Activated CD4-positive, alpha-beta T cell treated with anti-CD3 and anti-CD28 coated beads for 24 hours (primary cell): ENCODE data around the gene BACE1.
"Not testable (repeated sequence)": the region's sequence is repeated elsewhere in the genome, so short reads cannot be mapped to it uniquely, and the experiment has no call there.

Experiments used
- DNase-seq, 2 donors: peaks; one replicate each; pipeline ENCODE4 v3.0.0-alpha.2; 2020; ENCODE audit warnings: low read depth in 2 of 2

BACE1 gene

DNA sequence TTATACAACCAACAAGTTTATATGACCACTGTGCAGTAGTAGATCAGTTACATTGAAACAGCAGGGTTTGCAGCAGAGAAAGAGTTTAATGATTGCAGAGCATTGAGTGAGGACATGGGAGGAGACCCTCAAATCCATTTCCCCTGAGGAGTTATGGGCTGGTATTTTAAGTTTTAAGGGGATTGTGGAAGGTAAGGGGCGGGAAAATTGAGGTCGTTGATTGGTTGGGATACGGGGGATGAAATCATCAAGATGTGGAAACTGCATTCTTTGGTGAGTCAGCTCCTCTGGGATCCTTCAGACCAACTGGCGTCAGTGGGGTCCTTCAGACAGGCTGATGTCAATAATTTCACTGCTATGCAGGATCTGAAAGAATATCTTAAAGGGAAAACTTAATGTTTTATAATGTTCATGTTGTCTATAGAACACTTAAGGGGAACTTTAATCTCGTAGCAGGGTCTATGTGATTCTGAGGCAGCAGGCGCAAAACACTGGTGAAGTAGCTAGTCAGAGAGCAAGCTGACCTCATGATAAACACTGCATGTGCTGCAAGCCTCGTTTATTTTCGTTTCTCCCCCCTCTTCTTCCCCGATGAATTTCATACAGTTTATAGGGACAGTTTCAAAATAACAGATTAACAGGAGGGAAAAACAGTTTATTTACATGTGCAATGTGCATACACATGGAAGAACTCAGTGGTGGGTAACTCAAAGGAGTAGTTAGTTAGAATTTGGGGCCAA is 42.3 kb downstream of the BACE1 start:
- DNase-seq: no peak

DNA sequence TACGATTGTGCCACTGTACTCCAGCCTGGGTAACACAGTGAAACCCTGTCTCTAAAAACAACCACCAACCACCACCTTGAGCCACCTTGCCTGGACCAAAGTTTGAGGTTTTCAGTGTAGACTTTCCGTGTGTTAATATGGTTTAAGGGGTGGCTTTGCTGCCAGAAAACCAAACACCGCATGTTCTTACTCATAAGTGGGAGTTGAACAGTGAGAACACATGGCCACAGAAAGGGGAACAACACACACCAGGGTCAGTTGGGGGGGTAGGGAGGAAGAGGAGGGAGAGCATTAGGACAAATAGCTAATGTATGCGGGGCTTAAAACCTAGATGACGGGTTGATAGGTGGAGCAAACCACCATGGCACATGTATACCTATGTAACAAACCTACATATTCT is 43.9 kb downstream of the BACE1 start:
- DNase-seq: not testable (repeated sequence)

DNA sequence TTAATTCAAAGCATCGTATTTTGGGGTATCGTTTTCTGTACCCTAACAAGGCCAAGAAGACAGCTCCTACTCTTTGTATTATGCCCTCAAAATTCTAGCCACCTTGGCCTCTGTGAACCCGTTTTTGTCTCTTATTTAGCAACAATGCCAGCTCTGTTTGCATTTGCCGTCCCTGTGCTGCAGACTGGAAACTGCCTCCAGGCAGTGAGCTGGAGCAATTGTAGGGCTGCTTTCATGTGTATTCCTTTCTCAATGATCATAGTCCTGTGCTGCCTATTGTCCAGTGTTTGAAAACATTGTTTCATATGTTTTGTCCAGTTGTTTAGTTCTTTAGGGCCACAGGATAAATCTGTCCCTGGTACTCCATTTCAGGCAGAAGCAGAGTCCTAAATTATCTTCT is 44.8 kb downstream of the BACE1 start:
- no peak for DNase-seq

DNA sequence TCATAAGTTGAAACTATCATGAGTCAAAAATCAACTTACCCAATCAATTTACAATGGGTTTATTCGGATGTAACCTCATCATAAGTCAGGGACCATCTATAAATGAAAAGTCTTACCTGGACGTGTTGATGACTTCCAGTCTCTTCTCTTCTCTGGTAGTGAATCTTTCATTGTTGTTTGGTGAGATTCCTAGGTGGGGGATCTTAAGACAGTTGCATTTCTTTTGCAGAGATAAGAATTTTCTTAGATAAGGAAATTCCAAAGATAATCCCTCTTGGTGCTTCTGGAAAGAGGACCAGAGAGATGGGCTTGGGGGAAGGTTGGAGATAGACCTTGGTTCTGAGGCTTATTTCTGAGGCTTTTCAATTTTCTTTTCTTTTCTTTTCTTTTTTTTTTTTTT is 46.2 kb downstream of the BACE1 start:
- DNase-seq: no peak

DNA sequence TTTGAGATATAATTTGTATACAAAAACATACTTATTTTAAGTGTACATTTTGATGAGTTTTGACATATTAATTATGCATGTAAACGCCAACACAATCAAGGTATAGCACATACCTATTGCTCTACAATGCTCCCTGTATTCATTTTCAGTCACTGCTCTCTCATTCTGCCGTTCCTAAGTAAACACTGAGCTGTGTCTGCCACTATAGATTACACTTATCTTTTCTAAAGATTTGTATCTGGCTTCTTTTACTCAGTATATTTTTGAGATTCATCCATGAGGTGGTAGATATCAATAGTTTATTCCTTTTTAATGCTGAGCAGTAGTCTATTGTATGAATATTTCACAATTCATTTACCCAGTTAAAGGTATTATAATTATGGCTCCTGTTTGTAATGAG is 50.3 kb downstream of the BACE1 start:
- DNase-seq: no peak

DNA sequence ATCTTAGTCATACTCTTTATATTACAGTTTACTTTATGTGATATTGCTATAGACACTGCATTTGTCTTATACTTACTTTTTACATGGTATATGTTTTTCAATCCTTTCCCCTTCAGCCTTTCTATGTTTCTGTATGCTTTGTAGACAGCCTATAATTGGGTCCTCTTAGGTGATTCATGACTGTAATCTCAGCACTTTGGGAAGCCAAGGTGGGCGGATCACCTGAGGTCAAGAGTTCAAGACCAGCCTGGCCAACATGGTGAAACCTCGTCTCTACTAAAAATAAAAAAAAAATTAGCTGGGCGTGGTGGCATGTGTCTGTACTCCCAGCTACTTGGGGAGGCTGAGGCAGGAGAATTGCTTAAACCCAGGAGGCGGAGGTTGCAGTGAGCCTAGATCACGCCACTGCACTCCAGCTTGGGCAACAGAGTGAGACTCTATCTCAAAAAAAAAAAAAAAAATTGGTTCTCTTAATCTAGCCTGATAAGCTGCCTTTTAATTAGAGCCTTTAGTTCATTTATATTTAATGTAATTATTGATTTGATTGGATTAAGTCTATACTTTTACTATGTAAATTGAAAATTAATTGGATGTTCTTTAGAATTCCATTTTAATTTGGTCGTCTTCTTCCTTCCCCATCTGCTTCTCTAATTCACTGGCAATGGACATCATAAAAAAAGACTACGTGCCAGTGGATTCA is 51.3 kb downstream of the BACE1 start:
- not testable (repeated sequence) for DNase-seq

DNA sequence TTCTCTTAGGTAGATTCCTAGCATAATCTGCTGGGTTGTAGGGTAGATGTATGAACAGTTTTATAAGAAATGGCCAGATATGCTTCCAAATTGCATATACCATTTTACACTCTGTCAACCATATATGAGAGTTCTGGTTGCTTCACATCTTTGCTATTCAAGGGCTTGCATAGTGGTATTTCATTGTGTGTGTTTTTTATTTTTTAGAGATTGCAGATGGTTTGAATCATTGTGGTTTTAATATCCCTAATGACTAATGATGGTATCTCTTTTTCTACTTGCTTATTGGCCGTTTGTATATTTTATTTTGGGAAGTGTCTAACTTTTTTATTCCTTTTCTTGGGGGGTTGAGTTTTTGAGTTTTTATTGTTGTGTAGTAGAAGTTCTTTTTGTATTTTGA is 56.6 kb downstream of the BACE1 start:
- no peak for DNase-seq

DNA sequence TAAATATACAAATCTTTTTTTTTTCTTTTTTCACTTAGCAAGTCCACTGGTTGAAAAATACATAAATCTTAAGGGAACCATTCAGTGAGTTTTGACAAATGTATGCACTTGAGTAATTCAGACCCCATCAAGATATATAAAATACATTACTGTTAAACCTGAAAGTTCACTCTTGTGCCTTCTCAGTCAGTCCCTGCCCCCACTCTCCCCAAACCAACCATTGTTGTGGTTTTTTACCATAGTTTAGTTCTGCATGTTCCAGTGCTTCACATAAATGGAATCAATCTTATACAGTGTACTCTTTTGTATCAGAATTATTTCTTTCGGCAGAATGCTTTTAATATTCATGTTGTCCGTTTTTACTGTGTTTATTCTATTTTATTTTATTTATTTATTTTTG is 57.5 kb downstream of the BACE1 start:
- no peak for DNase-seq

DNA sequence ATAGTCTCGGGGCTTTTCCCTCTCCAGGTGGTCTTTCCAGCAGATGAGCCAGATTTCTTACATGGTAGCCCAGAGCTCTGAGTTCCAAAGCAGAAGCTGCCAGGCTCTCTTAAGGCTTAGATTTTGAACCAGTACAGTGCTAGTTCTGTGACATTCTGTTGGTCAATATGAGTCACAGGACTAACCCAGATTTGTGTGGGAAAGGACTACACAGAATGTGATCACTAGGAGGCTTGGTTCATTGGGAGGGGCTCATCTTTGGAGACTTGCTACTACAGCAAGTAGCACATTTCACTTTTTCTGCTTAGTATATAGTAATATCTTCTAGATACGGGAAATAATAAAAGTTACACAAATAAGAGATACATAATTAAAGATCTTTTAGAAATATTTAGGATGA is 59.5 kb downstream of the BACE1 start:
- no peak for DNase-seq

DNA sequence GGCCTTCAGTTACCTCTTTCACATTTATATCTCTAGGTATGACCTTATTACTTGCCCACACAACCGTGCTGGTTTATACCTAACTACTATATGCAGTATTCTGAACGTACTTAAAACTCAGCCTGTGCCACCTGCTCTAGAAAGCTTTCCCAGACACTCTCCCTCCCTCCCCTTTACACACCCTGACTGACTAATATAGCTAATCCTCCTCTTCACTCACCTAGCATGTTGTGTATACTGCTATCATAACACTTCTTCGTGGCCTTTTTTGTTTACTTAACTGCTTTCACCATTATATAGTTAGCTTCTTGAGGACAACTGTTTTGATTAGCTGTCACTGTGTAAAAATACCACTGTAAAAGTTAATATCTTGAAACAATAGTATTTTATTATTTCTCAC is 60.1 kb downstream of the BACE1 start:
- DNase-seq: no peak

DNA sequence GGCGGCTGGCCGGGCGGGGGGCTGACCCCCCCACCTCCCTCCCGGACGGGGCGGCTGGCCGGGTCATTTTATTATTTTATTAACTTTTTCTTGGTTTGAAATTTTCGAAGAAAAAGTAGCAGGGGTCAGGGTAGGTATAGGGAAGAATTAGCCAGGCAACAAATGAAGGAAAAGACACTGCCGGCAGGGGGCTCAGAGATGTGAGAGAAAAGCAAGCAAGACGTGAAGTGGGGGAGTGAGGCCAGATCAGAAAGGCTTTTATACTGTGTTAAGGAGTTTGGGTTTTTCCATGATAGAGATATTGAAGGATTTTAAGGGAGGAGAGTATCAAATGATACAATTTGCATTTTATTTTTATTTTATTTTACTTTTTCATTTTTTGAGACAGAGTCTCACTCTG is 64.5 kb downstream of the BACE1 start:
- no peak for DNase-seq

DNA sequence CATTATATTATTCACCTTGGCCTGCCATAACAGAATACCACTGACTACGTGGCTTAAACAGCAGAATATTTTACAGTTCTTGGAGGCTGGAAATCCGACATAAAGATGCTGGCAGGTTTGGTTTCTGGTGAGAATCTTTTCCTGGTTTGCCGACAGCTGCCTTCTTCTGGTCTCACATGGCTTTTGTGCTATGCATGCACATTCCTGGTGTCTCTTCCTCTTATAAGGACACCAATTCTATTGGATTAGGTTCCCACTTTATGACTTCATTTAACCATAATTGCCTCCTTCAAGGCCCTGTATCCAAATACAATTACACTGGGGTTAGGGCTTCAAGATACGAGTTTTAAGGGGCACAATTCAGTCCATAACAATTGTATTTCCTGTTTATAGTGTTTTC is 66.5 kb downstream of the BACE1 start:
- no peak for DNase-seq

DNA sequence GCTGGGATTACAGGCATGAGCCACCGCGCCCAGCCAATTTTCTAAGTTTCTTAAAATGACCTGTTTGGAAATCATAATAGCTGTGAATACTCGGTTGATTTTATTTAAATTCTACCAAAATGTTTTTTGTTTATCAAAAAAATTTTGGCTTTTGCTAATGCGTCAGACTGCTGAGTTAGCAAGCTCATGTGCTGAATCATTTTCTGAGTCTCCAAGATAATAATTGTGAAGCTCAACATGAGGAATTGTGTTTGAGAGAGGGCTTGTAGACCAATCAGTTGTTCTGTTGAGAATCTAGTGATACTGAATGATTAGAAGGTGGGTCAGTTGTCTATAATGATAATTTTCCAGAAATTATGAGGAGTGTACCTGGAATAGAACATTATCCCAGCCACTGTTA is 67.7 kb downstream of the BACE1 start:
- DNase-seq: no peak

DNA sequence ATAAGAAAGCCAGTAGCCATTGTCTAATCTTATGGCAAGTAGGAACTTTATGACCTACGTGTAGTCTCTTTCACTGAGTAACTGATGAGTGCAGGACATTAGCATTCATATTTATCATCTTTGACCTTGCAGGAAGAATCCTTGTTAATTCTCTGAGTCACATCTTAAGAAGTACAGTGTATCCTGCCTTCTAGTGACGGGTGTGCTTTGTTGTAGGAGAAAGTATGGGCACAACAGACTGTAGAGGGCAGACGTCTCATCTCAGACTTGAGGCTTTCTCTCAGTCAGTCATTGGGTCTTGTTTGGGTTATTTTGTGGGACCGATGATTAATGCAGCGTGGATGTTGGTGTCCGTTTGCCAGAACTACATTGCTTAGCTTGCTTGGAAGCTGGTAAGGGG is 76.8 kb downstream of the BACE1 start:
- DNase-seq: no peak

DNA sequence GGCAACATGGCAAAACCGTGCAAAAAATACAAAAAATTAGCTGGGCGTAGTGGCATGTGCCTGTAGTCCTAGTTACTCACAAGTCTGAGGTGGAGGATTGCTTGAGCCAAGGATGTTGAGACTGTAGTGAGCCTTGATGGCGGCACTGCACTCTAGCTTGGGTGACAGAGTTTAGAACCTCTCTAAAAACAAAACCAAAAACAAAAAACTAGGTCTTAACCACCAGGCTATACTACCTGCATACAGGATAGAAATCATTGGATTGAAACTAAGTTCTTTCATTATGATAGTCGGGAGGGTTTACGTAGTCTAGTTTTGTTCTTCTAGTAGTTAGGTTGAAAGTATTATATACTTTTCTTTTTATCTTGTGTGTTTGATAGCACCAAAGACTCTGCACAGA is 77.8 kb downstream of the BACE1 start:
- no peak for DNase-seq
